ENCODE data around the gene CTR9. TPM values are rescaled to one million over a fixed set of nuclear protein-coding genes. Genes with fewer than 3 reads are reported as not detected.

The CTR9 gene
- total RNA-seq, 4 donors from 2014 or later: 14.5 to 26.4 (median 19.6) TPM

- H3K4me1 ChIP-seq: no peaks in the 10 kb centered on the region
- H3K36me3 ChIP-seq: peaks cover 2 to 98% (median 26%) of the 10 kb centered on the region in 3 donors
- WGBS, 2 donors: 80 to 90% methylated on average over 6 of the region's 6 CpGs
- no peak for DNase-seq (ENCODE audit: low spot score in 2 of 2)
- H3K4me3 ChIP-seq: no peak overlapping the region
- TF ChIP-seq EP300 (IDR thresholded peaks at IDR 0.05) (no peak), CTCF (IDR thresholded peaks at IDR 0.05) (no peak), POLR2A (IDR thresholded peaks at IDR 0.05) (no peak)
- H3K27ac ChIP-seq: no peak overlapping the region
- H3K9me3 ChIP-seq: no peaks in the 10 kb centered on the region
- H3K27me3 ChIP-seq: no peaks in the 10 kb centered on the region
Measured at GRCh38 chr11:10761085-10761698, 10.1 kb downstream of the CTR9 start.

DNA sequence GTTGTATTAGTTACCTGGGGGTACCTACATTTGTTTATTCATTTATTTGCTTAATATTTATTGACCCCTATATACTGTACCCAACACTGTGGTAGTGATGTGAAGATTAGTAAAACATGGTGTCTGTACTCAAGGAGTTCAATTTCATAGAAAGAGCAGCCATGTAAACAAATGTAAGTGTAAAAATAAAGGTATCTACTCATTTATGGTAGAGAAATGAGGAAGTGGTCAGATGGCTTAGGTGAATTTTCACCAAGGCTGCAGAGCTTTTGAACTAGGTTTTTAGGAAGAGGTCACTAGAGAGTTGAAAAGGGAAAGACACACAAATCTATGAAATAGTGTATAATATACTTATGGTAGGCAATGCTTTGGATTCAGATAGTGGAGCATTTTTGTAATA is 11.1 kb downstream of the CTR9 start:
- no peak for TF ChIP-seq POLR2A (IDR thresholded peaks at IDR 0.05)
- TF ChIP-seq EP300 (IDR thresholded peaks at IDR 0.05): no peak
- no peak for TF ChIP-seq CTCF (IDR thresholded peaks at IDR 0.05)
- Histone ChIP-seq H3K27me3 (no peaks in the 10 kb centered on the region), H3K4me3 (no peak overlapping the region), H3K4me1 (no peaks in the 10 kb centered on the region), H3K36me3 (peaks cover 2 to 88% (median 26%) of the 10 kb centered on the region in 3 donors), H3K27ac (no peak overlapping the region), H3K9me3 (no peaks in the 10 kb centered on the region)
- DNase-seq (ENCODE audit: low spot score in 2 of 2): no peak

- peaks cover 2 to 80% (median 25%) of the 10 kb centered on the region in 3 donors for H3K36me3 ChIP-seq
- no peak overlapping the region for H3K27ac ChIP-seq
- DNase-seq (ENCODE audit: low spot score in 2 of 2): no peak
- no peak overlapping the region for H3K4me3 ChIP-seq
- H3K4me1 ChIP-seq: no peaks in the 10 kb centered on the region
- H3K27me3 ChIP-seq: no peaks in the 10 kb centered on the region
- H3K9me3 ChIP-seq: no peaks in the 10 kb centered on the region
- no peak for TF ChIP-seq EP300 (IDR thresholded peaks at IDR 0.05)
- WGBS, 2 donors: 96% methylated on average over 4 of the region's 4 CpGs
Measured at GRCh38 chr11:10762913-10763421, 11.9 kb downstream of the CTR9 start.

GRCh38 chr11:10763766-10764165 is 12.7 kb downstream of the CTR9 start:
- TF ChIP-seq CTCF (IDR thresholded peaks at IDR 0.05) (no peak), POLR2A (IDR thresholded peaks at IDR 0.05) (no peak), EP300 (IDR thresholded peaks at IDR 0.05) (no peak)
- no peak for DNase-seq (ENCODE audit: low spot score in 2 of 2)
- 77 to 82% methylated on average over 4 of the region's 4 CpGs for WGBS, 2 donors
- Histone ChIP-seq H3K27me3 (no peaks in the 10 kb centered on the region), H3K9me3 (no peaks in the 10 kb centered on the region), H3K27ac (no peak overlapping the region), H3K4me1 (no peaks in the 10 kb centered on the region), H3K36me3 (peaks cover 2 to 72% (median 18%) of the 10 kb centered on the region in 3 donors), H3K4me3 (no peak overlapping the region)

DNA sequence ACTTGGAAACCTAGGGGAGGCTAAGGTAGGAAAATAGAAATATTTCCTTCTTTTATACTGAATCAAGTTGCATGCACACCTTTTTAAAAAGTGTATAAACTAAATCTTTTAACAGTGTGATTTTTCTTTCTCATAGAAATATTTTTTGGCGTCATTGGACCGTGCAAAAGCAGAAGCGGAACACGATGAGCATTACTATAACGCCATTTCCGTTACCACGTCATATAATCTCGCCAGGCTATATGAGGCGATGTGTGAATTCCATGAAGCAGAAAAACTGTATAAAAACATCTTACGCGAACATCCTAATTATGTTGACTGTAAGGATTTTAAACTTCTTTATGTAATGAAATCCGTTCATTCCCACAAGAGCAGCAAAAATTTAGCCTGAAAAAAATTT is 13.4 kb downstream of the CTR9 start:
- H3K27me3 ChIP-seq: no peaks in the 10 kb centered on the region
- H3K4me3 ChIP-seq: no peak overlapping the region
- no peak overlapping the region for H3K27ac ChIP-seq
- H3K9me3 ChIP-seq: no peaks in the 10 kb centered on the region
- no peak for DNase-seq (ENCODE audit: low spot score in 2 of 2)
- H3K36me3 ChIP-seq: peaks cover 2 to 66% (median 18%) of the 10 kb centered on the region in 3 donors
- no peaks in the 10 kb centered on the region for H3K4me1 ChIP-seq
- TF ChIP-seq POLR2A (IDR thresholded peaks at IDR 0.05) (no peak), EP300 (IDR thresholded peaks at IDR 0.05) (no peak), CTCF (IDR thresholded peaks at IDR 0.05) (no peak)
- WGBS, 2 donors: 92 to 93% methylated on average over 12 of the region's 12 CpGs

Measured in tibial nerve (tissue), 4 donors.